GM20000 (cell line): ENCODE measurements around the gene KIF6.
"Not testable (repeated sequence)": the region's sequence is repeated elsewhere in the genome, so short reads cannot be mapped to it uniquely, and the experiment has no call there.

Source experiments
- DNase-seq: peaks from one replicate; pipeline ENCODE4 v3.0.0; 2012; ENCODE audit warnings: low spot score
- CTCF ChIP-seq: IDR thresholded peaks from 2 replicates; pipeline ENCODE4 v1.5.1; 2012; ENCODE audit warnings: mild to moderate bottlenecking, control low read depth; ENCODE audit errors: extremely low read depth, missing control alignments

KIF6 gene

GRCh38 chr6:39678914-39679313 lies 46.3 kb downstream of the KIF6 start:
- TF ChIP-seq CTCF = no peak
- DNase-seq = no peak

GRCh38 chr6:39677318-39677717 lies 47.9 kb downstream of the KIF6 start:
- not testable (repeated sequence) for DNase-seq

DNA sequence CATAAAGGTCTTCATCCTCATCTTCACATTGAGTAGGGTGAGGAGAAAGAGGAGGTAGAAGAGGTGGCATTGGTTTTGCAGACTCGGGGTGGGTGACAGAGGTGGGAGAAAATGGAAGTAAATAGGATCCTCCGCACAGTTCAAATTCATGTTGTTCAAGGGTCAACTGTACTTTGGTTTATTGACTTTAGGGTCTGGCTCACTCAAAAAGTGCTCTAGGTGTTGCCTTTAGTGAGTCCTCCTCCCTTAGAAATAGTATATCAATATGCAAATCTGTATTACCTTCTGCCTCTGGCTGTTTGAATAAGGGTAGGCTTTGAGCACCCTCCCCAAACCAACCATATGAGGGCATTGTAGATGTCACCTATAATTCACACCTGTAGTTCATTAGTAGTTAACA lies 54.7 kb downstream of the KIF6 start:
- TF ChIP-seq CTCF = no peak
- no peak for DNase-seq

- TF ChIP-seq CTCF = no peak
- no peak for DNase-seq
These were observed 55.2 kb downstream of the KIF6 start for GRCh38 chr6:39669973-39670342.

DNA sequence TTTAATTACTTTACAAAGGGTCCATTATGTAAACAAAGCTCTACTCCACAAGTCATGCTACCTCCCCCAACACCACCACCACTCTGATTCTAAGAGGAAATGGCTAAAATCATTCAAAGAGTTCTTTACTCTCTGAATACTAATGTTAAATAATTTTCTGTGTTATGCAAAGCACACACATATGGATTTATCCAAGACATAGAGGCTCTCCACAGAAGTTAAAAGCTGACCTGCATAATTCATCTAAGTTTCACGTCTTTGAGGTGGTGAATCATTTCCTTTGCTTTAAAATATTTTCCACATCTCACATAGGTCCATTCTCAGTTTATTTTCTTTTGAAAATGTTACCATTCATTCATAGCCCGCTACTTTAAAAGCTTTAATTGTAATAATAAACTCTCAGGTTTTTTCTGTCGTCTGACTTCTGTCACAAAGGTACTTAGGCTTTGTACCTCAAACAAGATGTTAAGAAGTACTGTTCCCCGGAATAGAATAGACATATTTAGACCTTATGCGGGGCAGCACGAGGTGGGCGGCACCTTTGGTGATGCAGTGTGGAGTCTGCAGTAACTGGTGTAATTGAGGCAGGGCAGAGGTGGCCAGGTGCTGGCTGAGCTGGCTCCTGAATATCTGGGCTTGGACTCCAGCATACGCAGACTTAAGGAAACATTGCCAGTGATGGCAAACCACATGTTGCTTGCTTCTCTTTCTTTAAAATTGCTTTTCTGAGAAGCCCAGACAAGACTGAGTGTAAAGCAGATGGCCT lies 55.8 kb downstream of the KIF6 start:
- no peak for TF ChIP-seq CTCF
- DNase-seq = no peak

DNA sequence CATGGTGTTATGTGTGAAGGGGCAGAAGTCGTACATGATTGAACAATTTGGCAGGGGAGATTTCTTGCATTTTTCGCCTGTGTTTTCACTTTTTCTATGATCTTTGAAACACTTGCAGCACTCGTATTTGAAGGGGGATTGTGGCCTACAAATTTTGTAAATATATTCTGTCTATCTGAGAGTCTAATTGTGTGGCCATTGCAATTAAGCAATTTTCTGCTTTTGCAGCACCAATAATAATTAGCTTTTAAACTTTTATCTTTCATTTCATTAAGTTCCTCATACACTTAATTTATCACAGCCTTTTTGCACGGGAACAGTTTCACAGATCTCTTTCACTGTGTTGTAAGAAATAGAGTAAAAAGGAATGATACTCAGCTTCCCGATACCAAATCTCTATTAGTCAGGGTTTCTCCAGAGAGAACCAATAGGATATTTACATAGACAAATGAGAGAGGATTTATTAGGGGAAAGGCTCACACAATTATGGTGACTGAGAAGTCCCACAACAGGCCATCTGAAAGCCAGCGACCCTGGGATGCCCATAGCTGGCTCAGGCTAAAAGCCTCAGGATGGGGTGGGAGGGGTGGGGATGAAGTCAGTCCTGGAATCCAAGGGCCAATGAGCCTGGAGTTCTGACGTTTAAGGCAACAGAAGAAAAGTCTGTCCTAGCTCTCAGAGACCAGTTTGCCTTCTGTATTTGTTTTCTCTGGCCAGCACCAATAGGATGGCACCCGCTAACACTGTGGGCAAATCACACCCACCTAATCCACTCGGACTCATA lies 58.3 kb downstream of the KIF6 start:
- TF ChIP-seq CTCF = no peak

DNA sequence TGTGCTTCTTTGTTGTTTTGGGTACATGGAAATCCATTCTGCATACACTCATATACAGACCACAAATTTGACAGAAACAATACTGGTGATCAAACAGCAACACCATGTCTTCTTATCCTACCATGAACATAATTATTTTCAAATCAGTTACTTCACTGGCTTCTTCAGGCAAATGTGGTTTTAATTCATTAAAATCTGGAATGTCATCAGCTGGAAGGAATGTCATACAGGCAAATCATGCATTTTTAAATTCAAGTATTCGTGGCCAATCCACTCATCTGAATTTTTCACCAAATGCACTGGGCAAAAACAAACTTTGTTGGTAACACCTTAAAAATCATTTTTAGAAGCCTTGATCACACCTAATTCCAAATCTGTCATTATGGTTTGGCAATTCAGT lies 59.3 kb downstream of the KIF6 start:
- no peak for TF ChIP-seq CTCF

More for the DNA sequence above, 58.3 kb downstream of the KIF6 start:
- no peak for DNase-seq

More for the DNA sequence above, 59.3 kb downstream of the KIF6 start:
- no peak for DNase-seq
